Colon (tissue), 2 donors: Measurements from ENCODE around the gene ANKLE2.
"Not testable (repeated sequence)": the region's sequence is repeated elsewhere in the genome, so short reads cannot be mapped to it uniquely, and the experiment has no call there.

Experiments
- FAIRE-seq: peaks from 2 replicates; lab custom pipeline; 2012; peaks lifted over from hg19 to GRCh38; lab: Jason Lieb, UNC
- donor health status: control.
- donor health status: control.

Gene ANKLE2

DNA sequence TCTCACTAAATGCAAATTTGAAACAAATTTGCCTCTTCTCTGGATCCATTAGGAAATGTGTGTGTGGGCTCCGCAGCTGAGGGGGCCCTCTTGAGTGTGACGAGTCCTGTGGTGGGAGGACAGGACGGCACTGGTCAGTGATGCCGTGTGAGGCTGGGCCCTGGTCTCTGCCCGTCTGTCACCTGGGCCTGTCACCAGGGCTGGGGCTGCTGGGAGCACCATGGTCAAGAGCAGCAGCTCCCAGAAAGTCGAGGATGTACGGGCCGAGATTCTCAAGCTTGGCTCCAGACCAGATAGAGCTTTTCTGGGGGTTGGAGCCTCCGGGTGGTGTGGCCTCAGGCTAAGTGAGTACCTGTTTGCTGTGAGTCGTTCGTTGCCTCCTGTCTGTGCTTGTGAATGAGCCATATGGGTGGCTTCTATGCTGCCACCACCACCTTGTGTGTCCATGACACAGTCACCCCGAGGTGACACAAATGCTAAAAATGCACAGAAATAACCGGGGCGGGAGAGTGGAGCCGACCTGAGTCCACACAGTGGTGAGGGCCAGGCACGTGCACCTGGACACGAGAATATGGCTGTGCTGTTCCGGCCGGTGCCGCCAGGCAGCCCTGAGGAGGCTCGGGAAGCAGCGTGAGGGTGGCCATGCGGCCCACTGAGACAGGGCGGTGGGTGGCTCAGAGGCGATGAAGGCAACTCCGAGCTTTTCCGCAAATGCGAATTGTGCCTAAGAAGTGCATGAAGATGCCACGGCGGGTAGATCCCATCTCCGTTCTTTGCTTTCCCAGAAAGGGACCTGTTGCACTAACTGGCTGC lies 42.3 kb downstream of the ANKLE2 start:
- FAIRE-seq: no peak

DNA sequence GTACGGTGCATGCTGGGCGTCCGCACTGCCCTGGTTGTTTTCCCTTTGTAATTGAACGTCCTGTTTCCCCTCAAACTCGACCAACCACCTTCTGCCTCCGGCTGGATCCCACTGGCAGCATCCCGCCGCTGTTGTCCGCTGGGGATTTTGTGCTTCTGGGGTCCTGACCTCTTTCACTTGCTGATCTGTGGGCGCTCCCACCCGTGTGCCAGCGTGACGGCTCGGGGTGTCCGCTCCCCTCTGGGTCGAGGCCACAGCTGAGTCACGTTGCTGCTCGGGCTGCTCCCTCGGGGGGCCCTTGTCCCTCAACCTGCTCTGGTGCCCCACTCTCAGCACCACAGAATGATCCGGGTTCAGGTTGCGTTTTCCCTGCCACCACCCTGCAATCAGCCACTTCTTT lies 43.0 kb downstream of the ANKLE2 start:
- FAIRE-seq: no peak

DNA sequence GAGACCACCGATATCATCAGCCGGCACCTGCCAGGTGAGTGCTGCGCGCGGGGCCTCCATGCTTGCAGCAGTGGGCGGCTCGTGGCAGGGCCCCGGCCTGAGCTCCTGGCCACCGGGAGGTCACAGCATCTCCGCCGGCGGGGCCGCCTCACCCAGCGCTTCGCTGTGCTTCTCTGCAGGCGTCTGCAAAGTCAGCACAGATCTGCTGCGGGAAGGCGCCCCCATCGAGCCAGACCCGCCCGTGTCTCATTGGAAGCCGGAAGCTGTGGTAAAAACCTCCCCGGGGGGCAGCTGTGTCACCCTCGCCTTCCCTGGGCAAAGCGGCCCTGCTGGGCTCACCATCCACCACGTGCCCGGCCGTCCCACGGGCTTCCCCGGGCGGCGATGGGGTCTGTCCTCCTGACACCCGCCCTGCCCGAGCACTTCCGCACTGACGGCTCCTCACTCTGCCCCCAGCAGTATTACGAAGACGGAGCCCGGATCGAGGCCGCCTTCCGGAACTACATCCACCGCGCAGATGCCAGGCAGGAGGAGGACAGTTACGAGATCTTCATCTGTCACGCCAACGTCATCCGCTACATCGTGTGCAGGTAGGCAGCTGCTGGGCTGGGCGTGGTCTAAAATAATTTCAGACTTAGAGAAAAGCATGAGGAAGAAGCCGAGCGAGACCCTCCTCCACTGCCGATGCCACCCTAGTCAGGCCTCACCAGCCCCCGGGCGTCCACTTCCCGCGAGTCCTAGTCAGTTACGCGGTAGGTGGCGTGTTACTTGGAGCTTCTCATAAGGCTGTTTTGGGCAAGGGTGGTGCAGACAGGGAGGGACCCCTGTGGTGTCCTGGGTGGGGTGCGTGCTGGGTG lies 43.9 kb downstream of the ANKLE2 start:
- FAIRE-seq: no peak

DNA sequence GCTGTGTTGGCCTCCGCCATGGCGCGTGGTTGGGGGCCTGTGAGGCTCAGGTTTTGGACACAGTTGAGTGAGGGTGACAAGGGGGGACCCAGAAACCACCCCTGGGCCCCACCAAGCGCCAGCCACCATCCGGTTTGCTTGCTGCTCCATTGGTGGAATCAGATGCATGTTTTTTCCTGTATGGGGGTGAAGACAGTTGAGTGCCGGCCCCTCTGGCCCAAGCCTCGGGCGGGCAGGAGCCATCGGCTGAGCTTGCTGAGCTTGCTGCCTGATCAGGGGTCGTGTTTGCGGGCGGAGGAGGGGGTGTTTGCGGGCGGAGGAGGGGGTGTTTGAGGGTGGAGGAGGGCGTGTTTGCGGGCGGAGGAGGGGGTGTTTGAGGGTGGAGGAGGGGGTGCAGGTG lies 44.6 kb downstream of the ANKLE2 start:
- no peak for FAIRE-seq

- FAIRE-seq: no peak
These were observed 45.3 kb downstream of the ANKLE2 start for GRCh38 chr12:132716356-132716755.

- no peak for FAIRE-seq
These were observed 45.8 kb downstream of the ANKLE2 start for GRCh38 chr12:132715874-132716273.

DNA sequence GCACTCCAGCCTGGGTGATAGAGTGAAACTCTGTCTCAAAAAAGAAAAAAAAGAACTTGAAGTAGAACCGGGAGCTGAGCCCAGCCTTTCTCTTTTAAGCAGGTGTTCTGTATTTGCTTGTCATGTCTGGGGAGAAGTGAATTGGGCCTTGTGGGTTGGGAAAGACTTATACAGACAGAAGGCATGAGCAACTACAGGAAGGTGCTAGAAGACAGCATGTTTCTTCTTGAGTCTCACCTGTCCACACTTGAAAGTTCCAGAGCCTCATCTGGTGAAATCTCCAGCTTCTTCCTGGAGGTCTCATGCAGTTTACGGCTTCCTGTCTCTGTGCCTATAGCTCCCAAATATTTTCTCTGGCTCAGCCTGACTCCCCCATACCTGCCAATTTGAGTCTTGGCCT lies 48.5 kb downstream of the ANKLE2 start:
- no peak for FAIRE-seq

DNA sequence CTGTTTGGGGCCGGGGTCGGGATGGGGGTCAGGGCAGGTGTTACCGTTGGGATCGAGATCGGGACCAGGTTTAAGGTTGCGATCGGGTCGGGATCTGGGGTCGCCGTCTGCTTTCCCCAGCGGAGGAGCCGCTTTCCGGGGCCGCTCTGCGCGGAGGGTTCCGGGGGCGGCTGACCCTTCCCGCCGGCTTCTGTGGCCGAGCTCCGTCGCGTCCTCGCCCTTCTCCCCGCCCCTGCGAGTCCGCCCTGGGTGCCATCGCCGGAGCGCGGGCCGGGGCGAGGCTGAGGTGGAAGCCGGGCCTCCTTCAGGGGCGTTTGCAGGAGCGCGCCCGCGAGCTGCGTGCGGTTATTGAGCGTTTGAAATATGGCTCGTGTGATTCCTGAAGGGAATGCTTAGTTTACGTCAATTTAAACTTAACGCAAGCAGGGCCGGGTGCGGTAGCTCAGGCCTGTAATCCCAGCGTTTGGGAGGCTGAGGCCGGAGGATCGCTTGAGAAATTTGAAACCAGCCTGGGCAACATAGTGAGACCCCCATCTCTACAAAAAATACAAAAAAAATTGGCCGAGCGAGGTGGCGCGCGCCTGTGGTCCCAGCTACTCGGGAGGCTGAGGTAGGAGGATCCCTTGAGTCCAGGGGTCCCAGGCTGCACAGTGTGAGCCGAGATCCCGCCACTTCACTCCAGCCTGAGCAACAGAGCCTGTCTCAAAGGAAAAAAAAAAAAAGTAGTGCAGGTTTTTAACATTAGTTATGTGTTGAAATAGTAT lies 50.4 kb downstream of the ANKLE2 start:
- FAIRE-seq: no peak

DNA sequence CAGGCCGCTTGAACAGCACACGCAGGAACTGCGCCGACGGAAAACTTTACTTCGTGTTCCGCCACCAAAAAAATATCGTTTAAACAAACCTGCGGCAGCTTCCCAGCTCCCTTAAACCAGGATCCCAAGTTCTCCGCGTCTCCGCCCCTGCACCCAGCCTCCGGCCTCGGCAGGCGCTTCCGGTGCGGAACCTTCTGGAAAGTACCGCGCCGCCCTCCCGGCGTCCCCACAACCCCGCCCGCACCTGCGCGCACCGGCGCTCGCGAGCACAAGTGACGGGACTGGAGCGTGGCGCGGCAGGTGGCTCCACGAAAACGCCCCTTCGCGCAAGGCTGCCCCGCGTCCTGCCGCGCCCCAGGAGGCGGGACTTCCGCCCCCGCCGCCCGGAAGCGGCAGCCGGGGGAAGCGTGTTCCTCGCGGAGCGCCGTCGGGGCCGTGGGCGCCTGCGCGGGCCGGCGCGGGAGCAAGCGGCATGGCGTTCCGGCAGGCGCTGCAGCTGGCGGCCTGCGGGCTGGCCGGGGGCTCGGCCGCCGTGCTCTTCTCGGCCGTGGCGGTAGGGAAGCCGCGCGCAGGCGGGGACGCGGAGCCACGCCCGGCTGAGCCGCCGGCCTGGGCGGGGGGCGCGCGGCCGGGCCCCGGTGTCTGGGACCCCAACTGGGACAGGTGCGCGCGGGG lies 51.1 kb downstream of the ANKLE2 start, which contains the start of gene PGAM5:
PGAM5 (plus strand) TSS at position 438 of the 675 bp plus-strand sequence; CDS start at position 473, 35 bp downstream.
- no peak for FAIRE-seq

GRCh38 chr12:132710043-132710404 lies 51.6 kb downstream of the ANKLE2 start:
- no peak for FAIRE-seq

DNA sequence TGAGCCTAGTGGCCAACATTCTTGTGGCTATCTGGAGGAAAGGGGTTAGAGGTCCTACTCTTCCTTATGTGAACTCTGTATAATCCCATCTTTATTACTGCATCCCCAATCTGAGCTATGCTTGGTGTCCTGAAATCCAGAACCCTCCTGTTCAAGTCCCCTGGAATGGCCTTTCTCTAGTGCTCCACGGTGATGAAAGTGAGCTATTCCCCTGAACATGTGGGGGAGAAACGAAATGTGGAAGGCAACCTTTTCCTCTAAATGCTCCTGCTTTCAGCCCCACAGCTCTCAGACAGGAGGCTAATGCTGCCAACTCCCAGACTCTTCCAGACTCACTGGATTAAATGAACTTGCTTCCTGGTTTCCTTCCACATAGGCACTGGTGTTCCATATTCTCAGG lies 53.5 kb downstream of the ANKLE2 start:
- no peak for FAIRE-seq

DNA sequence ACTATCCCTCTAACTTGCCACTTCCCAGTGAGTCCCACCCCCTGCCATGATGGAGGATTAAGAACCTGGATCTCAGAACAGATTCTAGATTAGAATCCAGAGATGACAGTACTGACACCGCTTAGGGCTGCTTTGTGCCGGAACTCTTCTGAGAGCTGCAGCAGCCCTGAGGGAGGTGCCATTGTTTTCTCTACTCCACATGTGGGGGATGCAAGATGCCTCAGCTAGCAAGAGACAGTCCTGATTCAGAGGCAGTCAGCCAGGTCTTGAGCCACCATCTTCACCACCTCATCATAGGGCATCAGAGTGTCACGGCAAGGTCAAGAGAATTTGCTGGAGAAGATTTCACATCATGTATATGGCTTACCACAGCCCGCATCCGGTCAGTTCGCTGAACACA lies 54.4 kb downstream of the ANKLE2 start:
- no peak for FAIRE-seq

DNA sequence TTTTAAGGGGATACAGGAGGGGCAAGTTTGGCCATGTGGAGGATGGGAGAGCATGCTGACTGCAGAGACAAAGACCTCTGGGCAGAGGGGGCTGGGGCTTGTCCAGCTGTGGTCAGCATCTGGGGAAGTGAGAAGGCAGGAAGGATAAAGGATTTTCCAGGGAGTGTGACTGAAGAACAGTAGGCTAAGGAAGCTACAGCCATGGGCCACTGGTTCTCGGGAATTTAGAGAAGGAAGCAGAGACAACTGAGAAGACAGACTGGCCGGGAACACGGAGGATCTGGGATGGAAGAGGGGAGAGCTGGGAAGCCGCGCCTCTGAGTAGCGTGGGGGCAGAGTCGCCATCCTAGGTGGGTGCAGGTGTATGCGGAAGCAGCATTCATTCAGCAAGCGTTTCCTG lies 58.0 kb downstream of the ANKLE2 start:
- no peak for FAIRE-seq

- FAIRE-seq: no peak
These were observed 59.0 kb downstream of the ANKLE2 start for GRCh38 chr12:132702640-132703039.

GRCh38 chr12:132700212-132700822 lies 61.3 kb downstream of the ANKLE2 start:
- no peak for FAIRE-seq

- FAIRE-seq: no peak
These were observed 63.3 kb downstream of the ANKLE2 start for GRCh38 chr12:132698341-132698740.

DNA sequence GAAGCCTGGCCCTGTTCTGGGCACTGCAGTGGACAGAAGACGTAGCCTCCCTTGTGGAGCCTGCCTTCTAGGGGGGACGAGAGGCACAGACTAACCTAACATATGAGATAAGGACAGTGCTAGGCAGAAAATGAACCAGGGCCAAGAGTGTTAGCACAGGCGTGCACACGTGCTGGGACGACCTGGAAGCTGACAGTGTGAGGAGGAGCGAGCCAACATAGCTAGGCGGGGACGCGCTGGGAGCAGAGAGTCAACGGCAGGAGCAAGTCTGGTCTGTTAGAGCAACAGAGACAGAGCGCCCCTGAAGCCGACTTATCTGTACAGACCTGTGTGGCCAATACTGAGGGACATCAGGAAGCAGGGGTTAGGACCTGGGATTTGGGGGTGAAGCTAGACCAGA lies 66.2 kb downstream of the ANKLE2 start:
- no peak for FAIRE-seq

- FAIRE-seq: not testable (repeated sequence)
These were observed 66.7 kb downstream of the ANKLE2 start for GRCh38 chr12:132694888-132695287.

DNA sequence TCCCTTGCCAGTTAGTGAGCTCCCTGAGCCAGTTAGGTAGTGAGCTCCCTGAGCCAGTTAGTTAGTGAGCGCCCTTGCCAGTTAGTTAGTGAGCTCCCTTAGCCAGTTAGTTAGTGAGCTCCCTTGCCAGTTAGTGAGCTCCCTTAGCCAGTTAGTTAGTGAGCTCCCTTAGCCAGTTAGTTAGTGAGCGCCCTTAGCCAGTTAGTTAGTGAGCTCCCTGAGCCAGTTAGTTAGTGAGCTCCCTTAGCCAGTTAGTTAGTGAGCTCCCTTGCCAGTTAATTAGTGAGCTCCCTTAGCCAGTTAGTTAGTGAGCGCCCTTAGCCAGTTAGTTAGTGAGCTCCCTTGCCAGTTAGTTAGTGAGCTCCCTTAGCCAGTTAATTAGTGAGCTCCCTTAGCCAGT lies 69.6 kb downstream of the ANKLE2 start:
- not testable (repeated sequence) for FAIRE-seq

DNA sequence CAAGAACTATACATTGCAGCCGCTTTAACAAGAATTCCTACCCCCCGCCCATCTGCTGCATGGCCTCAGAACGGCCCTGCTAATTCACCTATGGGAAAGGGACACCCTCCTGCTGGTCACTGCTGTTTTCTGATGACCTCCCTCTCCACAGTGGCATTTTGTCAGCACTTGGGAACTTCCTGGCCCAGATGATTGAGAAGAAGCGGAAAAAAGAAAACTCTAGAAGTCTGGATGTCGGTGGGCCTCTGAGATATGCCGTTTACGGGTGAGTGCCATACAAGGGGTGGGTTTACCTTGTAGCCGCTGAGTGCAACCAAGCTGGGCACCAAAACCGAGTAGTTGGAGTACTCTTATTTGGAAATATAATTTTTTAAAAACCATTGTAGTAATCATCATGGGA lies 71.5 kb downstream of the ANKLE2 start:
- no peak for FAIRE-seq

DNA sequence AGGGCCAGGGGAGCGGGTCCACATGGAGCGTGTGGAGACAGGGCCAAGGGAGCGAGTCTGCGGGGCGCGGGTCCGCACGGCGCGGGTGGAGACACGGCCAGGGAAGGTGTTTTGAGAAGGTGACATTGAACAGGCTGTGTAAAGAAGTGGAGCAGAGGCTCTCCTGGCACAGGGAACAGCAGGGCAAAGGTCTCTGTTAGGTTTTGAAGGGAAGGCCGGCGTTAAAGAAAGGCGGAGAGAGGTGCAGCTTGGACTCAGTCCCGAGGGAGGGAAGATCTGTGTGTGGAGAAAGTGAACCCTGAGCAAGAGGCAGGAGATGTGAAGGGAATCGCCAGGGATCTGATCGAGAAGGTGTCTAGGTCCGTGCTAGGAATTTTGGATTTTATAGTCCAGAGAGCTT lies 72.4 kb downstream of the ANKLE2 start:
- no peak for FAIRE-seq
